ENCODE measurements around the gene CRYGC. TPM values are rescaled to one million over a fixed set of nuclear protein-coding genes. Genes with fewer than 3 reads are reported as not detected.

Gene CRYGC, protein sequence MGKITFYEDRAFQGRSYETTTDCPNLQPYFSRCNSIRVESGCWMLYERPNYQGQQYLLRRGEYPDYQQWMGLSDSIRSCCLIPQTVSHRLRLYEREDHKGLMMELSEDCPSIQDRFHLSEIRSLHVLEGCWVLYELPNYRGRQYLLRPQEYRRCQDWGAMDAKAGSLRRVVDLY
- total RNA-seq, result not detected

- no peak for DNase-seq (ENCODE audit: low spot score)
Measured at GRCh38 chr2:208129744-208130711, at the start of gene CRYGC. CRYGC (minus strand) TSS chr2:208129828; CDS start chr2:208129792, 36 bp downstream.

- no peak for DNase-seq (ENCODE audit: low spot score)
Measured at GRCh38 chr2:208179028-208179609, 49.5 kb upstream of the CRYGC start.

GRCh38 chr2:208175840-208176153, 46.2 kb upstream of the CRYGC start:
- no peak for DNase-seq (ENCODE audit: low spot score)

DNA sequence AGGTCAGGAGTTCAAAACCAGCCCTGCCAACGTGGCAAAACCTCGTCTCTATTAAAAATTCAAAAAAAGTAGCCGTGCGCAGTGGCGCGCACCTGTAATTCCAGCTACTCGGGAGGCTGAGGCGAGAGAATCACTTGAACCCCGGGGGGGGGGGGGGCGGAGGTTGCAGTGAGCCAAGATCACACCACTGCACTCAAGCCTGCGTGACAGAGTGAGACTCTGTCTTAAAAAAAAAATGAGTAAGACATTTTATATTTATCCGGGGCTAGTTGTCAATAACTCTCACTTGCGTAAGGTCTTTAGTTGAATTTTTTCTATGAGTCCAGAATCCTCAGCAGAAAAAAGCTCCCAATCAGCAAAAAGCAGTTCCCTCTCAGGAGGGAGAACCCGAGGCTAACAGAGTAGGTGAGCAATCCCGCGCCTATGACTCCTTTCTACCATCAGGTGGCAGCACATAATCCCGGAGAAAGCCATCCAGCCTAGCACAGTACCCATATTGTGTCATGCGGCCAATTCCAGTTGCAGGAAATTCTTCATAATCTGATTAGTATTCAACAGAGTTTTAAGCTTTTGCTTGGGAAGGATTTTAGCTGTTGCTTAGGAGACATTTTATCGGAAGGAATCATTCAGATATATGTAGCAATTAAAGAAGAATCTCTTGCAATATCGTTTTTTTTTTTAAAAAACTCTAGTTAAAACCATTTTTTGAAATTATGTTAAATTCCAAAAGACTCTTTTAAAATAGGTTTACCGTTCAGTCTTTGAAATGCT, 45.6 kb upstream of the CRYGC start:
- peak; percentile 88 for DNase-seq (ENCODE audit: low spot score)

DNA sequence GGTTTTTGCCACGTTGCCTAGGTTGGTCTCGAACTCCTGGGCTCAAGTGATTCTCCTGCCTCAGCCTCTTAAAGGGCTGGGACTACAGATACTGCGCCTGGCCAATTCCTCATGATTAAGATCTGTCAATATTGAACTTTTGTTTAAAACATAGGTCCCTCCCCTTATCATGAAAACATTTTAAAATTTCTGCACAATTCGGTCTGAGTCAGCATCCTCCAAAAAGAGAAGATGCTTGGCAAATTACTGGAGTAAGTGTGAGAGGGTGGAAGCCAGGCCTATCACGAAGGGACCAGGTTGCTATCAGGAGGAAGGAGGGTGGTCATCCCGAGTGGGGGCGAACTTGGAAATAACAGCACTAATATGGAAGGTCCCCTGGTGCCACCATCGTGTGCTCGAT, 44.5 kb upstream of the CRYGC start:
- no peak for DNase-seq (ENCODE audit: low spot score)

- no peak for DNase-seq (ENCODE audit: low spot score)
Measured at GRCh38 chr2:208172125-208172524, 42.5 kb upstream of the CRYGC start.

- no peak for DNase-seq (ENCODE audit: low spot score)
Measured at GRCh38 chr2:208164951-208165755, 35.5 kb upstream of the CRYGC start.

DNA sequence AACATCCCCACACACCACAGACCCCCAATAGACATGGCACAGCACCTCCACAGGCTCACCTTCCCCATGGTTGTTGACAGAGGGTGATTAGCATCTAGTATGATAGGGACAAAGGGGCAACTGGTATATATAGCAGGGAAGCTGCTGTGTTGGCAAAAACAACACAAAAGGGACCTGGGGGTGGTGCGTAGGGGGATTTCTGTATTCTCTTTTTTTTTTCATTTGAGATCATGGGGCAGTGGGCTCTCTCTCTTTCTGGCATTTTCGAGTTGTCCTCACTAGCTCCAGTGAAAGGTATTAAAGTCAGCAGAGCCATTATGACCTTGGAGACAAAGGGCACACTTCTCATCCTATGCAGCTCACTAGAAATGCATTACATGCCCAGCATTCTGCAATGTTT, 33.9 kb upstream of the CRYGC start, which contains the start of gene CRYGA:
CRYGA (minus strand) TSS at position 101 of the 400 bp plus-strand sequence; CDS start at position 68, 33 bp downstream.
- no peak for DNase-seq (ENCODE audit: low spot score)

DNA sequence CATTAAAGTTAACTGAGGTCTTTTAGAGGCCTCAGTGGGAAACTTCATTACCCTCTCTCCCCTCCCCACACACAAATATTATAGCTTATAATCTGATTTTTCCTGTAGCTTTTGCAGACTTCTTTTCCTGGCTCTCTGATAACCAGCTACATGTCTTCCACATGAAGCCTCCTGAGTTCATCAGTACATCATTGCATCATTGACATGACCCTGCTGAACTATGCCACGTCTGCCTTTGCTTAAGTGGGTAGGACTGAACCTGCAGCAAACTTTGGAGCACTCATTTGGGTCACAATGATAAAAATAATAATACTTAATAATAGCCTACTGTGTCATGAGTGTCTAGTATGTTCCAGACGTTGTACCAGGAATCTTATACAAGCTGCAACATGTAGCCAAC, 26.8 kb upstream of the CRYGC start:
- DNase-seq (ENCODE audit: low spot score), result no peak

DNA sequence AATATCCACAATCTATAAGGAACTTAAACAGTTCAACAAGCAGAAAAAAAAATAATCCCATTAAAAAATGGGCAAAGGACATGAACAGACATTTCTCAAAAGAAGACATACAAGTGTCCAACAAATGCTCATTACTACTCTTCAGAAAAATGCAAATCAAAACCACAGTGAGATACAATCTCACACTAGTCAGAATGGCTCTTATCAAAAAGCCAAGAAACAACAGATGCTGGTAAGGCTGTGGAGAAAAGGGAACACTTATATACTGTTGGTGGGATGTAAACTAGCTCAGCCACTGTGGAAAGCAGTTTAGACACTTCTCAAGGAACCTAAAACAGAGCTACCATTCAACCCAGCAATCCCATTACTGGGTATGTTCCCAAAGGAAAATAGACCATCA, 23.5 kb upstream of the CRYGC start:
- DNase-seq (ENCODE audit: low spot score), result no peak

GRCh38 chr2:208150956-208151355, 21.3 kb upstream of the CRYGC start:
- DNase-seq (ENCODE audit: low spot score), result no peak

DNA sequence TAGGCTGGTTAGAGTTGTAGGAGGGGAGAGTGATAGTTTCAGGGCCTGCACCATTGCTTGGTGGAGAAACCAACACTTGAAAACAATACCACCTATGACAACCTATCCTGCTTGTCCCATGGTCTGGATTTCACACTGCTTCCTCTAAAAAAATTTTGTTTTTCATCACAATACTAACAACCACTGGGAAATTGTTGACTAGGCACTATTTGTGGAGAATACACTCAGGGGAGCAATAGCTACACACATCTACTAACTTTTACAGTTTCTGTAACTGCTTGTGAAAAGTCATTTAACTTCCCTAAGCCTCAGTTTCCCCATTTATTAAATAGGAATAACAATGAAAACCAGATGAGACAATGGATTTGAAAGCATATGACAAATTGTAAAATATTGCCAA, 20.5 kb upstream of the CRYGC start:
- no peak for DNase-seq (ENCODE audit: low spot score)

DNA sequence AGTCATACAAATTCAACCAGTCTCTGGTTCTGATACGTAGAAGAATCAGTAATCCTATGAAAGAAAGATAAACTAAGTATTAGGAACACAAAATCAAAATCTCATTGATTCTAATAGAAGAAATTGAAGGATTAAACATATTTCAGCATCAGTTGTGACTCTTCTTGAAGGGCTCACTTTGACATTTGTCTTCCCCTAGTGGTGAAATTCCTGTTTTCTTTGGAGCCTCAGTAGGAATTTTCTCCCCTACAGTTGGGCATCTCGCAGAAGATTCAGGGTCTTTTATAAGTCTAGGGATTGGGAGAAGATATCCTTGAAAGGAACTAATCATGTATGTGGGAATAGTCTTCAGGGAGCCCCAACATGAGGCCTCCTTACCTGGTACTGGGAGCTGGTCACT, 19.2 kb upstream of the CRYGC start:
- no peak for DNase-seq (ENCODE audit: low spot score)

GRCh38 chr2:208147759-208148158, 18.1 kb upstream of the CRYGC start:
- no peak for DNase-seq (ENCODE audit: low spot score)

DNA sequence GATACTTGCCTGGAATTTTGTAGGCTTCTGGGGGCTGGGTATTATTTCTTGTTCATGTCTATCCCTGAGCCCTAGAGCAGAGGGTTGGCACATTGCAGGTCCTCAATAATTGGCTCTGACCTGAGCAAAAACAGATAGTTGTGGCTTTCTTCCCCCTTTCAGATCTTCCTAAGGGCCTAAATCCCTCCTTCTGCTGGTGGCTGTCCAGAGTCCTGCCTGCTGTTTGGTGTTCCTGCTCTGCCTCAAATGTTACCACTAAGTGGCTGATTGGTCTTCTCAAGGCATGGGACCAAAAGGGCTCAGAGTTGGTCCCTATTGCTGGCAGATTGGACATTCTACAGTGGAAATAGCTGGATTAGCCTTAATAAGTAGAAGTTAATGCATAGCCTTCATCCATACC, 17.4 kb upstream of the CRYGC start:
- DNase-seq (ENCODE audit: low spot score), result no peak

DNA sequence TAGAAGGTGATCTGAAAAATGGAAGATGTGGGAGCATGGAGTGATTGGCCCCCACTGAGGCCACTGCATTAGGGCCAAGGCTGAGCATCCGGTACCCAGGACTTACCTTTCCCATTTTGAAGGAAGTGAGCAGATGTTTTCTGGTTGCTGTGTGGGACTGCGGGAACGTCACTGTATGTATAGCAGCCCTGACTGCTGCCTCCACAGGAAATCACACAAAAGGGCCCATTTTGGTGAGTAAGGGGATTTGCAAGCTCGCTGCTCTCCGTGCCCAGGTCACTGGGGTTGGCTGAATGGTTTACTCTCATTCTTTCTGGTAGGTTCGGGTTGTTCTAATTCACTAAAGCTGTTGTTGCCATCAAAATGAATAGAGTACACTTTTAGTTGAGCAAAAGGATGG, 16.4 kb upstream of the CRYGC start, which contains the start of gene CRYGB:
CRYGB (minus strand) TSS at position 153 of the 400 bp plus-strand sequence; CDS start at position 115, 38 bp downstream.
- no peak for DNase-seq (ENCODE audit: low spot score)

- no peak for DNase-seq (ENCODE audit: low spot score)
Measured at GRCh38 chr2:208142925-208143799, 13.5 kb upstream of the CRYGC start.

GRCh38 chr2:208142240-208142924, 12.8 kb upstream of the CRYGC start:
- no peak for DNase-seq (ENCODE audit: low spot score)

GRCh38 chr2:208139447-208139846, 9.8 kb upstream of the CRYGC start:
- no peak for DNase-seq (ENCODE audit: low spot score)

Data from mucosa of gallbladder (tissue), 1 donor.